ENCODE results near the gene SLC22A1. TPM values are rescaled to one million over a fixed set of nuclear protein-coding genes. Genes with fewer than 3 reads are reported as not detected.

Gene SLC22A1
- total RNA-seq, 2 donors from 2014 or later, result 0.74 to 2.3 TPM

DNA sequence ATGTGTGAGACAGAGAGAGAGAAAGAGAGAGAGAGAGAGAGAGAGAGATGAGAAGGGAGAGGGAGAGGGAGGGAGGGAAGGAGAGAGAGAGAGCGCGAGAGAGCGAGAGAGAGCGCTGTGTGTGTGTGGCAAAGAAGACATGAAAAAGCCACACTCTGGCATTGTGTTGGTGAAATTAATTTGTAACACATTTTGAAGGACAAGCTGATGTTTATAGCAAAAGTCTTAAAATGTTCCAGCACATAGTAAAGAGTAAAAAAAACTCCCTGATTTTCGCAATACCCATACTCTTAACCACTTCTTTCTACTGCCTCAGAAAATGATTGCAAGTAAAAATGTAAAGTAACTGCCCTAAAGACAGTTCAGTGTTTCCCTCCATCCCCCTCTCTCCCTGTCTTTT is 56.7 kb downstream of the SLC22A1 start:
- Histone ChIP-seq H3K36me3 (no peaks in the 10 kb centered on the region), H3K9ac (ENCODE audit: low read depth in 2 of 2, low read length in 2 of 2) (no peak overlapping the region), H3K4me3 (no peak overlapping the region), H3K4me1 (no peaks in the 10 kb centered on the region), H3K9me3 (no peaks in the 10 kb centered on the region), H3K27me3 (no peaks in the 10 kb centered on the region), H3K27ac (no peak overlapping the region)
- DNase-seq, result no peak
- no peak for TF ChIP-seq CTCF (IDR thresholded peaks at IDR 0.05)
- intact Hi-C loops (cut with DNase I), result no loop called here

GRCh38 chr6:160180706-160181105 is 59.1 kb downstream of the SLC22A1 start:
- H3K4me3 ChIP-seq, result no peak overlapping the region
- no peaks in the 10 kb centered on the region for H3K27me3 ChIP-seq
- DNase-seq, result no peak
- no peaks in the 10 kb centered on the region for H3K9me3 ChIP-seq
- H3K4me1 ChIP-seq, result no peaks in the 10 kb centered on the region
- H3K36me3 ChIP-seq, result no peaks in the 10 kb centered on the region
- H3K27ac ChIP-seq, result no peak overlapping the region
- H3K9ac ChIP-seq (ENCODE audit: low read depth in 2 of 2, low read length in 2 of 2), result no peak overlapping the region
- no peak for TF ChIP-seq CTCF (IDR thresholded peaks at IDR 0.05)
- intact Hi-C loops (cut with DNase I), result no loop called here

DNA sequence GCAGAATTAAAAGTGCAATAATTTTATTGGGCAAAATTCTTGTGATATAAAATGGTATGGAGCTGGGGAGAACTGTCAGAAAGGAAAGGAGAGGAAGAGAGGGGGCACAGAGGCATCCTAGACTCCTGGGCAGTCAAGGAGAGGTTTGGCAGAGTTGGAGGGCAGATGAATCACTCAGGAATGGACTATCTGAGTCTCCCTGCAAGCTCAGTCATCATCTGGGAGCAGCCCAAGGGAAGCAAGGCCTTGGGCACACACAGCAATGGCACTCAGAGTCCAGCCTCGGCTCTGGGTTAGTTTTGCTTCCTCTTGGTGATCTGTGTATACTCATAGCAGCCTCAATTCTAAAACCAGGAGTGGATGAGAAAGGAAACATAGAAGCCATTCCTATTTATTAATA is 67.2 kb downstream of the SLC22A1 start:
- intact Hi-C loops (cut with DNase I), result no loop called here
- TF ChIP-seq CTCF (IDR thresholded peaks at IDR 0.05), result no peak
- no peaks in the 10 kb centered on the region for H3K36me3 ChIP-seq

DNA sequence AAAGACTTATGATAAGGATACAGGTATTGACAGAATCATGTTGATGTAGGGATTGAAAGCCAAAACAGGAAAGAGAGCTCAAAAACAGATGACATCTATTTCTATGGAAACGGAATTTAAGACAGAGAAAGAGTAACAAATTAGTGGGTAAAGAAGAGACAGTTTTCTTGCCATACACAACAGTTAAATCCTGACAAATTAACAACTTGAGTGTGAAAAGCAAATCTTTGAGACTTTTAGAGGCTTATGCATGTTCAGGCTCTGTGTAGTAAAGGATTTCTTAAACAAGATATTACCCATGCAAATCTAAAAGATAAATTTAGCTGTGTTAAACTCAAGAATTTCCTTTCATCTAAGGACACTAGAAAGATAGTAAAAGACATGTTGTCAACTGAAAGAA is 68.5 kb downstream of the SLC22A1 start:
- no peaks in the 10 kb centered on the region for H3K9me3 ChIP-seq
- intact Hi-C loops (cut with DNase I), result no loop called here

More for the DNA sequence above, 67.2 kb downstream of the SLC22A1 start:
- Histone ChIP-seq H3K27me3 (no peaks in the 10 kb centered on the region), H3K4me3 (no peak overlapping the region), H3K4me1 (no peaks in the 10 kb centered on the region), H3K9ac (ENCODE audit: low read depth in 2 of 2, low read length in 2 of 2) (no peak overlapping the region), H3K27ac (no peak overlapping the region), H3K9me3 (no peaks in the 10 kb centered on the region)
- no peak for DNase-seq

DNA sequence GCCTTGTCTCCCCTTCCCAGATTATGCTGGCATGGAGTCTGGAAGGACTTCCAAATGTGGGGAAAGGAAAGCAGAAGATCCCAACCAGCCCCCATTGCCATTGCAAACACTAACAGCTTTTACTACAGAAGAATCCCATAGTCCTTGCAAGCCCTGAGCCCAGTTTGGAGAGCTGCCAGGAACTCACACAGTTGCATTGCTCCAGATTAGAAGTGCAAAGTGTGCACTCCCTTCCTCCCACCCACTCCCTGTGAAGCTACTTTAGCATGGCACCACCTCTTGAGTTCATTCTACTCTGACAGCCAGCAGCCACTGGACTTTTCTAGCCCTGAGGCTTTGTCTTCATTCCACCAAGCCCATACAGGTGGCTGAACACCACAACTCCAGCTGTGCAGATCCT is 69.4 kb downstream of the SLC22A1 start:
- Histone ChIP-seq H3K27me3 (no peaks in the 10 kb centered on the region), H3K27ac (no peak overlapping the region), H3K4me1 (no peaks in the 10 kb centered on the region), H3K4me3 (no peak overlapping the region), H3K9me3 (no peaks in the 10 kb centered on the region), H3K9ac (ENCODE audit: low read depth in 2 of 2, low read length in 2 of 2) (no peak overlapping the region), H3K36me3 (no peaks in the 10 kb centered on the region)
- intact Hi-C loops (cut with DNase I), result no loop called here
- no peak for DNase-seq
- TF ChIP-seq CTCF (IDR thresholded peaks at IDR 0.05), result no peak

More for the DNA sequence above, 68.5 kb downstream of the SLC22A1 start:
- Histone ChIP-seq H3K9ac (ENCODE audit: low read depth in 2 of 2, low read length in 2 of 2) (no peak overlapping the region), H3K4me1 (no peaks in the 10 kb centered on the region), H3K27me3 (no peaks in the 10 kb centered on the region), H3K36me3 (no peaks in the 10 kb centered on the region), H3K4me3 (no peak overlapping the region), H3K27ac (no peak overlapping the region)
- no peak for DNase-seq
- no peak for TF ChIP-seq CTCF (IDR thresholded peaks at IDR 0.05)

GRCh38 chr6:160192840-160193239 is 71.2 kb downstream of the SLC22A1 start:
- Histone ChIP-seq H3K4me1 (no peaks in the 10 kb centered on the region), H3K27me3 (no peaks in the 10 kb centered on the region), H3K9ac (ENCODE audit: low read depth in 2 of 2, low read length in 2 of 2) (no peak overlapping the region), H3K36me3 (no peaks in the 10 kb centered on the region), H3K4me3 (no peak overlapping the region), H3K27ac (no peak overlapping the region), H3K9me3 (no peaks in the 10 kb centered on the region)
- no peak for TF ChIP-seq CTCF (IDR thresholded peaks at IDR 0.05)
- intact Hi-C loops (cut with DNase I), result no loop called here
- no peak for DNase-seq

Measured in colonic mucosa (tissue), 4 donors.